Breast epithelium (tissue), 3 donors: ENCODE results near the gene CPEB2.

Experiments used
- CTCF ChIP-seq, 3 donors: fragments of 450-650 bp; IDR thresholded peaks; one replicate each; pipeline ENCODE4 v1.5.1; 2016 to 2017; ENCODE audit warnings: antibody characterized with exemption in 3 of 3, mild to moderate bottlenecking in 3 of 3, moderate library complexity in 3 of 3
- POLR2A ChIP-seq: fragments of 450-650 bp; IDR thresholded peaks from one replicate; pipeline ENCODE4 v1.6.1; 2016; ENCODE audit warnings: antibody characterized with exemption, mild to moderate bottlenecking, moderate library complexity

GRCh38 chr4:15021946-15022345 is 19.7 kb downstream of the CPEB2 start:
- TF ChIP-seq POLR2A (no peak), CTCF (IDR thresholded peaks at IDR 0.05) (no peak)
